Epithelial cell of proximal tubule (primary cell): ENCODE data around the gene B4GALT2. TPM values are rescaled to one million over a fixed set of nuclear protein-coding genes. Genes with fewer than 3 reads are reported as not detected.
A peak's percentile ranks its signal among the peaks of the same experiment; 100 is the strongest.

Source experiments
- DNase-seq: peaks from one replicate; pipeline ENCODE4 v3.0.0-alpha.2; 2011; ENCODE audit warnings: low read depth
- H3K4me3 ChIP-seq: 2 replicates; pipeline ENCODE4 v1.5.1; 2011; ENCODE audit warnings: low read depth, mild to moderate bottlenecking, low read length
- total RNA-seq: library from RNA; depleted of rRNA; stranded (reverse); fragments of >200 nt; gene quantifications from 2 replicates; pipeline ENCODE4 v1.2.3, GENCODE V29; 2015
- TF ChIP-seq, protein P1 (sequence below): conservative IDR thresholded peaks from 2 replicates; pipeline ENCODE4 v1.5.1; 2012; ENCODE audit warnings: low read depth, mild to moderate bottlenecking, low read length

Gene B4GALT2
- total RNA-seq, 1 donor from 2014 or later = 69.5 TPM

DNA sequence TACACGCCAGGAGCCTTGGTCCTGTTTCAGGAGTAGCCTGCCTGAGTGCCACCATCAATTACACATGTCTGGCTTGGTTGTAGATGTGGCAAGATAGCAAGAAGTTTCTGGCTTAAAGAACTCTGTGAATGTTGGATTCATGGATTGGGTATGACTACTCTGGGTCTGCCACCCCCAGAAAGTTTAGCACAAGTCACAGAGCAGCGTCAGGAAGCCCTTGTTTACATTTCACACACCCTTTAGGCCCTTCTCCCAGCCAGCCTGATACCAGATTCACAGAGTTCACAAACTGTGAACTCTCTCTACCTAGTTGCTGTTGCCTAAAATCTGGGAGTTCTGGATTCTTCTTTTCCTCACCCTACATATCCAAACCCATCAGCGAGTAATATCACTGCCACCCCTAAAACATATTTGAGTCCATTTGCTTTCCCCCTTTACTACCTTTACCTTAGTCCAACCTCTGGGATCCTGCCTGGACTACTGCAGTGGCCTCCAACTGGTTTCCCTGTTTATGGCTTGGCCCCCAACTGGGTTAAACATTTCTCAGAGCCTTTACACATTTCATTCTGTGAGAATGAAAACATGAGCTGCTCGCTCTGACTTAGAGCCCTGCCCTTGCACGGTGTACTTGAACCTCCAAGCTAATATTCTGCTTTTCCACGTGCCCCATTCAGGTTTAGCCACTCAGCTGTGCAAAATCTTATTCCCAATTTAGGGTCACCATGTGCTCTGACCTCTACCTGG is 8.3 kb downstream of the B4GALT2 start:
- no peak overlapping the region for H3K4me3 ChIP-seq
- DNase-seq = no peak
- TF ChIP-seq, protein P1, sequence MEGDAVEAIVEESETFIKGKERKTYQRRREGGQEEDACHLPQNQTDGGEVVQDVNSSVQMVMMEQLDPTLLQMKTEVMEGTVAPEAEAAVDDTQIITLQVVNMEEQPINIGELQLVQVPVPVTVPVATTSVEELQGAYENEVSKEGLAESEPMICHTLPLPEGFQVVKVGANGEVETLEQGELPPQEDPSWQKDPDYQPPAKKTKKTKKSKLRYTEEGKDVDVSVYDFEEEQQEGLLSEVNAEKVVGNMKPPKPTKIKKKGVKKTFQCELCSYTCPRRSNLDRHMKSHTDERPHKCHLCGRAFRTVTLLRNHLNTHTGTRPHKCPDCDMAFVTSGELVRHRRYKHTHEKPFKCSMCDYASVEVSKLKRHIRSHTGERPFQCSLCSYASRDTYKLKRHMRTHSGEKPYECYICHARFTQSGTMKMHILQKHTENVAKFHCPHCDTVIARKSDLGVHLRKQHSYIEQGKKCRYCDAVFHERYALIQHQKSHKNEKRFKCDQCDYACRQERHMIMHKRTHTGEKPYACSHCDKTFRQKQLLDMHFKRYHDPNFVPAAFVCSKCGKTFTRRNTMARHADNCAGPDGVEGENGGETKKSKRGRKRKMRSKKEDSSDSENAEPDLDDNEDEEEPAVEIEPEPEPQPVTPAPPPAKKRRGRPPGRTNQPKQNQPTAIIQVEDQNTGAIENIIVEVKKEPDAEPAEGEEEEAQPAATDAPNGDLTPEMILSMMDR = no peak

DNA sequence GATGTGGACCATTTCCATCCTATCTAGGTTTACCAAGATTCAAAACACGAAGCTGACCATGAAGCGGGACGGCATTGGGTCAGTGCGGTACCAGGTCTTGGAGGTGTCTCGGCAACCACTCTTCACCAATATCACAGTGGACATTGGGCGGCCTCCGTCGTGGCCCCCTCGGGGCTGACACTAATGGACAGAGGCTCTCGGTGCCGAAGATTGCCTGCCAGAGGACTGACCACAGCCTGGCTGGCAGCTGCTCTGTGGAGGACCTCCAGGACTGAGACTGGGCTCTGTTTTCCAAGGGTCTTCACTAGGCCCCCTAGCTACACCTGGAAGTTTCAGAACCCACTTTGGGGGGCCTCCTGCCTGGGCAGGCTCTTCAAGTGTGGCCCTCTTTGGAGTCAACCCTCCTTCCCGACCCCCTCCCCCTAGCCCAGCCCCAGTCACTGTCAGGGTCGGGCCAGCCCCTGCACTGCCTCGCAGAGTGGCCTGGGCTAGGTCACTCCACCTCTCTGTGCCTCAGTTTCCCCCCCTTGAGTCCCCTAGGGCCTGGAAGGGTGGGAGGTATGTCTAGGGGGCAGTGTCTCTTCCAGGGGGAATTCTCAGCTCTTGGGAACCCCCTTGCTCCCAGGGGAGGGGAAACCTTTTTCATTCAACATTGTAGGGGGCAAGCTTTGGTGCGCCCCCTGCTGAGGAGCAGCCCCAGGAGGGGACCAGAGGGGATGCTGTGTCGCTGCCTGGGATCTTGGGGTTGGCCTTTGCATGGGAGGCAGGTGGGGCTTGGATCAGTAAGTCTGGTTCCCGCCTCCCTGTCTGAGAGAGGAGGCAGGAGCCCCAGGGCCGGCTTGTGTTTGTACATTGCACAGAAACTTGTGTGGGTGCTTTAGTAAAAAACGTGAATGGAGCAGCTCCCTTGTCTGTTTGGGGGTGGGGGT is 11.5 kb downstream of the B4GALT2 start:
- H3K4me3 ChIP-seq = peak overlapping the region; percentile 79
- TF ChIP-seq, protein P1 = peak; percentile 32
- no peak for DNase-seq

DNA sequence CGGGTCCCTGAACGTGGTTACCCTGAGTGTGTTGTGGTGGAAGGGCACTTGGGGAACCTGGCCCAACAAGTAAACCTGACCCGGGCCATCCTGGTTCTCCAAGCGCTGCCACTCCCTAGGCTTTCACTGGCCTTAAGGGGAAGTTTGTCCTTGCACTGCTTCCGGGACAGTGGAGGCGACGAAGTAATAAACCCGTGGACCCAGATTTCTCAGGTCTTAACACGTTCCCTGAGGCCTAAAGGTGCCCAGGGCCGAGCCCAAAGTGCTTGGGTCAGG is 12.1 kb downstream of the B4GALT2 start:
- DNase-seq = no peak
- peak overlapping the region; percentile 79 for H3K4me3 ChIP-seq

DNA sequence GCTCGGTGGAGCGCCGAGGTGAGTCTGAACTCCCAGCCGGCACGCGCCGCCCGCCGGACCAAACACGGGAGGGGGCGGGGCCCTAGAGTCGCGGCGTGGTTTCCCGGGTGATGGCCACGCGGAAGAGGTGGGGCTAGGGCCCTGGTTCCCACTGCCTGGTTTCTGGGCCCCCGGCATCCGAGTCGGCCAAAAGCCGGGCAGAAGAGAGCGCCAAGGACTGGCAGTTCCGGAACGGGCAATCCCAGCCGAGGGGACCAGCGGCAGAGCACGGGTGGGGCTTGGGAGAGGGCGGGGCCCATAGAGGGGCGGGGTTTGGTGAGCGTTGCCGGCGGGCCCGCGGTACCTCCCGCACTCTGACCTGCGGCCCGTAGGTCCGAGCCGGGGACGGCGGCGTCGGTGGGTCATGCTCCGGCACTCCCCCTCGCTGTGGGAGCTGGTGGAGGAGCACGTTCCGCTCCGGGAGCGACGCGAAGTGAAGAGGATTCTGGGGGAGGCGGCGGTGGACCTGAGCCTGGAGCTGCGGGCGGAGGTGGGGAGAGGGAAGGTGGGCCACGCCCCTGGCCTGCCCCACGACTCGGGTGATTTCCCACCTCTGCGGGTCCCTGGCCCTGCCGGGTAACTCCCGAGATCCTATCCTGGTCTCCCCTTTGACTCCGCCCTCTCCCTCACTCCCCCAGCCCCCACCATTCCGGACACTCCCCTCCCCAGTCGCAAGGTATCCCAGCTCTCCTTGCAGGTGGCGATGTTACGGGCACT is 12.6 kb downstream of the B4GALT2 start, which contains the start of gene CCDC24:
Gene CCDC24, plus strand, starts transcription at position 124 of the 756 bp plus-strand sequence. Its CDS starts 280 bp downstream, at position 404.
- no peak for DNase-seq
- TF ChIP-seq, protein P1 = no peak

More for the DNA sequence above, 12.1 kb downstream of the B4GALT2 start:
- TF ChIP-seq, protein P1 = no peak

DNA sequence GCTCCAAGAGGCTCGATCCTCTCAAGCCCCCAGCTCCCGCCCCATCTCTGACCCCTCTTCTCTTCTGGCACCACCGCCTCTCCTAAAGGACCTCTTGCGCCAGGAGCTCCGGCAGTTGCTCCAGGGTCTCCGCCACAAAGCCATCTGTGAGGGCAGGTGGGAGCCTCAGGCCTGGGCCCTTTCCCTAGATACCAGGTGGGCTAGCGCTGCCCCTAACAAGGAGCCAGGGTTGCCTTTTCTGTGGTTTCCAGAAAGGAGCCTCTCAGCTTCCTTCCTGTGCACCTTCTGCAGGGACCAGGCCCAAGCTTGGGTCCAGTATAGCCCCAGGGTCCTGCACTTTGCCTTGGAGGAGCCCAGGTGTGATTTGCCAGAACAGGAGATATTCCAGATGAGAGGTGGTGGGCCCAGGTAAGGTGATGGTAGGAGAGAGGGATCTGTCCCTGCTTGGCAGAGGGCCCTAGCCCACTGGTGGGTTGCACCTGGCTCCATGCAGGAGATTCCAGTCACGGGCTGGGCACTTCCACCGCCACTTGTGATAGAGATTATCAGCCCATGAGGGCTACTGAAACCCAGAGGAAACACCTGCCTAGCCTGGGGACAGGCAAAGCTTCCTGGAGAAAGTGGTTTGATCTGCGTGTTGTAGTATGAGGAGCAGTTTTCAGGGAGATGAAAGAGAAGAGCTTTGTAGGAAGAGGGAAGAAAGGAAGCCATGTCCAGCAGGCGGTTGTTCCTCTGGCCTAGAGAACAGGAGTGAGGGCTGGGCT is 13.4 kb downstream of the B4GALT2 start:
- TF ChIP-seq, protein P1 = no peak
- no peak for DNase-seq
- peak overlapping the region; percentile 79 for H3K4me3 ChIP-seq

More for the DNA sequence above, 12.6 kb downstream of the B4GALT2 start, which contains the start of gene CCDC24:
- peak within 1 kb of the TSS; percentile 79 for H3K4me3 ChIP-seq

DNA sequence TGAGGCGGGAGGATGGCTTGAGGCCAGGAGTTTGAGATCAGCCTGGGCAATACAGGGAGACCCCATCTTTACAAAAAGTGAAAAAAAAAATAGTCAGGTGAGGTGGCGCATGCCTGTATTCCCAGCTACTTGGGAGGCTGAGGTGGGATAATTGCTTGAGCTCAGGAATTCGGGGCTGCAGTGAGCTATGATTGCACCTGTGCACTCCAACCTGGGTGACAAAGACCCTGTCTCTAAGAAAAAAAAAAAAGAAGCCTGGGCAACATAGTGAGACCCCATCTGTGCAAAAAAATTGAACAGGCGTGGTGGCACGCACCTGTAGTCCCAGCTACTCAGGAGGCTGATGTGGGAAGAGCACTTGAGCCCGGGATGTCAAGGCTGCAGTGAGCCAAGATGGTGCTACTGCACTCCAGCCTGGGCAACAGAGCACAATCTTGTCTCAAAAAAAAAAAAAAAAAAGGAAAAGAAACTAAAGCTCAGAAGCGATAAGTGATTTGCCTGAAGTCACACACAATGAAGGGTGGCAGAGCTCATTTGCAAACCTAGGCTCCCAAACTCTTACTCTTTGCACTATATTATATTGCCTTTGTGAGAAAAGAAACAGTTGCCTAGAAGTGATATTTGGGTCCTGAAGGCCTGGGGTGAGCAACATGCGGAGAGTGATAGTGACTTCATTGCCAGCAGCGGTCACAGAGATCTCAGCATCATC is 14.3 kb downstream of the B4GALT2 start:
- TF ChIP-seq, protein P1 = no peak
- DNase-seq = no peak
- H3K4me3 ChIP-seq = no peak overlapping the region
